ENCODE results near the gene DENND1A. TPM values are rescaled to one million over a fixed set of nuclear protein-coding genes. Genes with fewer than 3 reads are reported as not detected.
"Not testable (repeated sequence)": the region's sequence is repeated elsewhere in the genome, so short reads cannot be mapped to it uniquely, and the experiment has no call there.

DENND1A gene
- total RNA-seq, 2 experiments from 2014 or later, result 13.9 to 20.3 TPM

DNA sequence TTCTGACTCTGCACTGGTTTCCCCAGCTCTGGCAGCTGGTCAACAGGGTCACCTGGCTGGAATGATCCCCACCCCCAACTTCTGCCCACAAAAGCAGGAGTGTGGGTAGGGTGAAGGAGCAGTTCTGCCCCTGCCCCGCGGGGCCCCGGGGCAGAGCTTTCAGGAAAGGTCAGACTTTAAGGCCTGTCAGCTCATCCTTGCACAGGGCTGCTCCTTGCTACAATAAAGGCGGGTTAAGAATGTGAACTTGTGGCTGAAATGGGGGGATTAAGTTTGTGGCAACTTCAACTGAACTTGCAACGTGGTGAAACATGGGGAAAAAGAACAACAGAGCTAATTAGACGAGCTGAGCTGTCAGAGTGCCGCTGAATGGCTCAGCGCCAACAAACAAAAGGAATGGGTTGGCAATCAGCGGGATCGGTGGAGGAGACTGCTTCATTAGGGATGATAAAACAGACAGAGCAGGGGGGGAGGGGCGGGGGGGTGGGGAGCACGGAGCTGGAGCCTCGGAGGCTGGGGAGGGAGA, 523.2 kb downstream of the DENND1A start:
- POLR2A ChIA-PET, result no interaction called here
- H3K27me3 Mint-ChIP-seq, result no peaks in the 10 kb centered on the region
- H3K27ac Mint-ChIP-seq, result no peak overlapping the region
- no peaks in the 10 kb centered on the region for H3K36me3 Mint-ChIP-seq
- peaks cover 2% of the 10 kb centered on the region for H3K4me1 Mint-ChIP-seq
- ATAC-seq (ENCODE audit: low read depth) (no peak), DNase-seq (no peak)
- no peaks in the 10 kb centered on the region for H3K9me3 Mint-ChIP-seq
- no peak overlapping the region for H3K4me3 Mint-ChIP-seq

DNA sequence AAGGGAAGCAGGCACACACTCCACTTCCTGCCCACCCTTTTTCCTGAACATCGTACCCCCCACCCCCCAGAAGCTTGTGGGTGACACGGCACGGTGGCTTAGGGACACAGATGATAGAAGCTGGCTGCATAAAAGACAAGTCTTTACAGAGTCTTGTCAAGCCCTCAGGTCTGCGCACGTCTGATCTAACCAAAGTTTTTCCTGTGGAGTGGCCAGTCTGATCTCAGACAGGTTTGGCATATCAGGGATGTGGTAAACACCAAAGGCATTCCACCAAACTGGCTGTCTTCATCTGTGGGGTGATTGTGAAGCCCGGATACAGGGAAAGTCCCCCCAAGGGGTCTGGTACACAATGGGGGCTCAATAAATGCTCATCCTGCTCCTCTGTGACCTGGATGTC, 523.9 kb downstream of the DENND1A start:
- H3K4me3 Mint-ChIP-seq, result no peak overlapping the region
- H3K36me3 Mint-ChIP-seq, result no peaks in the 10 kb centered on the region
- H3K27me3 Mint-ChIP-seq, result no peaks in the 10 kb centered on the region
- H3K9me3 Mint-ChIP-seq, result no peaks in the 10 kb centered on the region
- POLR2A ChIA-PET, result interaction anchor here (0.5 kb wide), 1 partner anchor 52 kb away, joined by 3 read pairs; no protein-coding TSS in a partner anchor
- DNase-seq (no peak), ATAC-seq (ENCODE audit: low read depth) (no peak)
- peaks cover 2% of the 10 kb centered on the region for H3K4me1 Mint-ChIP-seq
- H3K27ac Mint-ChIP-seq, result no peak overlapping the region

- Mint-ChIP-seq H3K27me3 (no peaks in the 10 kb centered on the region), H3K36me3 (no peaks in the 10 kb centered on the region), H3K27ac (no peak overlapping the region), H3K9me3 (no peaks in the 10 kb centered on the region), H3K4me1 (peaks cover 2% of the 10 kb centered on the region), H3K4me3 (no peak overlapping the region)
- no peak for DNase-seq
- POLR2A ChIA-PET, result no interaction called here
- no peak for ATAC-seq (ENCODE audit: low read depth)
Observed at GRCh38 chr9:123402981-123403509, 526.9 kb downstream of the DENND1A start.

GRCh38 chr9:123401879-123402513, 527.9 kb downstream of the DENND1A start:
- Mint-ChIP-seq H3K27me3 (no peaks in the 10 kb centered on the region), H3K4me3 (no peak overlapping the region), H3K4me1 (peaks cover 2% of the 10 kb centered on the region), H3K9me3 (no peaks in the 10 kb centered on the region), H3K27ac (no peak overlapping the region), H3K36me3 (no peaks in the 10 kb centered on the region)
- POLR2A ChIA-PET, result no interaction called here
- DNase-seq (no peak), ATAC-seq (ENCODE audit: low read depth) (peak; percentile 52)

GRCh38 chr9:123400926-123401503, 528.9 kb downstream of the DENND1A start:
- Mint-ChIP-seq H3K36me3 (no peaks in the 10 kb centered on the region), H3K4me1 (no peaks in the 10 kb centered on the region), H3K27me3 (no peaks in the 10 kb centered on the region), H3K9me3 (no peaks in the 10 kb centered on the region), H3K4me3 (no peak overlapping the region), H3K27ac (no peak overlapping the region)
- ATAC-seq (ENCODE audit: low read depth), result no peak
- no peak for DNase-seq
- POLR2A ChIA-PET, result no interaction called here

DNA sequence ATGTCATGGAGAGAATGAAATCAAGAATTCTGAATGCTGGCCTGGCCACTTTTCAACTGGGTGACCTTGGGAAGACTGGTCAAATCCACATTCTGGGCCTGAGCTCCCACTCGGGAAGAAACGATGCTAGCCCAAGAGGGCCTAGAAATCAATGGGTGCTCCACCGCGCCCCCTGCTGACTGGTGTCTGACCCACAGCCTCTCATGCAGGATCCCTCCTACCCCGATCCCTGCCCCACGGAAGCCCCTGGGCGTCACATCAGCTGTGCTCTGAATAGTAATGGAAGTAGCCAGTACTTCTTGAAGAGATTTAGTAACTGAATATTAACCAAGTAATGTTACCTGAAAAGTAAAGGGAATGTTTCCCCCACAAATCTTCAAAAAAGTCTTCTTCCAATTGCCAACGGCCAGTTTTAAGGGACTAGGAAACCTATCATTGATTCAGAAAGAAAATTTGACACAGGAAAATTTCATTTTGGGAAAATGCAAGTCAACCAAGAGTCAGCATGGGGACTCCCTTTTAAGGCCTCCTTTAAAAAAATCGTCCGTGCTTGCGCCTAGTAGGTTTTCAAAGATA, 530.0 kb downstream of the DENND1A start:
- H3K4me3 Mint-ChIP-seq, result no peak overlapping the region
- no peaks in the 10 kb centered on the region for H3K27me3 Mint-ChIP-seq
- no peaks in the 10 kb centered on the region for H3K36me3 Mint-ChIP-seq
- no peak for DNase-seq
- H3K4me1 Mint-ChIP-seq, result no peaks in the 10 kb centered on the region
- H3K9me3 Mint-ChIP-seq, result no peaks in the 10 kb centered on the region
- no peak overlapping the region for H3K27ac Mint-ChIP-seq
- POLR2A ChIA-PET, result no interaction called here
- ATAC-seq (ENCODE audit: low read depth), result no peak

DNA sequence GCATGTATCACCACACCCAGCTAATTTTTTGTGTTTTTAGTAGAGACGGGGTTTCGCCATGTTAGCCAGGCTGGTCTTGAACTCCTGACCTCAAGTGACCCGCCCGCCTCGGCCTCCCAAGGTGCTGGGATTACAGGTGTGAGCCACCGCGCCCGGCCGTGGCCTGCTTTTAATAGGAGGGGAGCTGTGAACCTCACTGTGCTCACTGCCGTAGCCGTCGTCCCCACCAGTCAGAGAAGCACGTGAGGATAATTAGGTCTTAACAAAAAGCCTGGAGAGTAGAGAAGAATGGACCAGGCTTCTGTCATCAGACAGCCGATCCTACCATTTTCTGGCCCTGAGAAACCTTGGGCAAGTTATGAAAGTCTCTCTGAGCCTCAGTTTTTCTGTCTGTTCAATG, 531.0 kb downstream of the DENND1A start:
- ATAC-seq (ENCODE audit: low read depth); H3K36me3 Mint-ChIP-seq; H3K4me3 Mint-ChIP-seq; H3K4me1 Mint-ChIP-seq; POLR2A ChIA-PET; H3K9me3 Mint-ChIP-seq; H3K27me3 Mint-ChIP-seq; DNase-seq; H3K27ac Mint-ChIP-seq: not testable (repeated sequence)

DNA sequence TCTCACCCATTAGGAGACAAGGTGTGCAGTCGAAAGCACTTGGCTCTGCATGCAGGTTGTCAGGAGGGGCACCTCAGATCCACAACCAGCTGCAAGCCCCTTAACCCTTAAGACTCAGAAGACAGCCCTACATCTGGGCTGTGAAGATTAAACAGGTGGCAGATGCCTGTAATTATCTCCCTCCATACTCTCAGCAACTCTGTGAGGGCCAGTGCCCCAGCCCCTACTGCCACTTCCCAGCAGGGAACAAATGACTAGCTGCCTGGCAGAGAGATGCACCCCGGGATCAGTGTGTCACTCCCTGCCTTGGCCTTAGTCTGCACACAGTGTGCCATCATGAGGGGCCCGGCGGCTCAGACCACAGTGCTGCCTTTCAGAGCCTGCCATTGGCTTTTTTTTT, 532.0 kb downstream of the DENND1A start:
- no peaks in the 10 kb centered on the region for H3K36me3 Mint-ChIP-seq
- H3K9me3 Mint-ChIP-seq, result no peaks in the 10 kb centered on the region
- H3K4me3 Mint-ChIP-seq, result no peak overlapping the region
- POLR2A ChIA-PET, result no interaction called here
- ATAC-seq (ENCODE audit: low read depth) (no peak), DNase-seq (no peak)
- H3K27ac Mint-ChIP-seq, result no peak overlapping the region
- no peaks in the 10 kb centered on the region for H3K27me3 Mint-ChIP-seq
- H3K4me1 Mint-ChIP-seq, result peaks cover 1% of the 10 kb centered on the region

- DNase-seq, result no peak
- no peaks in the 10 kb centered on the region for H3K9me3 Mint-ChIP-seq
Observed at GRCh38 chr9:123395689-123396511, 534.0 kb downstream of the DENND1A start.

GRCh38 chr9:123395276-123395688, 534.6 kb downstream of the DENND1A start:
- ATAC-seq (ENCODE audit: low read depth) (no peak), DNase-seq (no peak)
- no peaks in the 10 kb centered on the region for H3K9me3 Mint-ChIP-seq
- no peaks in the 10 kb centered on the region for H3K36me3 Mint-ChIP-seq
- POLR2A ChIA-PET, result interaction anchor here (0.6 kb wide), 1 partner anchor 127 kb away, joined by 3 read pairs; no protein-coding TSS in a partner anchor
- H3K27me3 Mint-ChIP-seq, result no peaks in the 10 kb centered on the region
- H3K4me1 Mint-ChIP-seq, result peaks cover 1% of the 10 kb centered on the region
- H3K4me3 Mint-ChIP-seq, result no peak overlapping the region
- H3K27ac Mint-ChIP-seq, result no peak overlapping the region

More at GRCh38 chr9:123395689-123396511, 534.0 kb downstream of the DENND1A start:
- H3K4me1 Mint-ChIP-seq, result peaks cover 1% of the 10 kb centered on the region
- ATAC-seq (ENCODE audit: low read depth), result no peak
- POLR2A ChIA-PET, result interaction anchor here (0.6 kb wide), 1 partner anchor 128 kb away, joined by 3 read pairs; no protein-coding TSS in a partner anchor
- no peaks in the 10 kb centered on the region for H3K36me3 Mint-ChIP-seq
- no peaks in the 10 kb centered on the region for H3K27me3 Mint-ChIP-seq
- H3K27ac Mint-ChIP-seq, result no peak overlapping the region
- no peak overlapping the region for H3K4me3 Mint-ChIP-seq

DNA sequence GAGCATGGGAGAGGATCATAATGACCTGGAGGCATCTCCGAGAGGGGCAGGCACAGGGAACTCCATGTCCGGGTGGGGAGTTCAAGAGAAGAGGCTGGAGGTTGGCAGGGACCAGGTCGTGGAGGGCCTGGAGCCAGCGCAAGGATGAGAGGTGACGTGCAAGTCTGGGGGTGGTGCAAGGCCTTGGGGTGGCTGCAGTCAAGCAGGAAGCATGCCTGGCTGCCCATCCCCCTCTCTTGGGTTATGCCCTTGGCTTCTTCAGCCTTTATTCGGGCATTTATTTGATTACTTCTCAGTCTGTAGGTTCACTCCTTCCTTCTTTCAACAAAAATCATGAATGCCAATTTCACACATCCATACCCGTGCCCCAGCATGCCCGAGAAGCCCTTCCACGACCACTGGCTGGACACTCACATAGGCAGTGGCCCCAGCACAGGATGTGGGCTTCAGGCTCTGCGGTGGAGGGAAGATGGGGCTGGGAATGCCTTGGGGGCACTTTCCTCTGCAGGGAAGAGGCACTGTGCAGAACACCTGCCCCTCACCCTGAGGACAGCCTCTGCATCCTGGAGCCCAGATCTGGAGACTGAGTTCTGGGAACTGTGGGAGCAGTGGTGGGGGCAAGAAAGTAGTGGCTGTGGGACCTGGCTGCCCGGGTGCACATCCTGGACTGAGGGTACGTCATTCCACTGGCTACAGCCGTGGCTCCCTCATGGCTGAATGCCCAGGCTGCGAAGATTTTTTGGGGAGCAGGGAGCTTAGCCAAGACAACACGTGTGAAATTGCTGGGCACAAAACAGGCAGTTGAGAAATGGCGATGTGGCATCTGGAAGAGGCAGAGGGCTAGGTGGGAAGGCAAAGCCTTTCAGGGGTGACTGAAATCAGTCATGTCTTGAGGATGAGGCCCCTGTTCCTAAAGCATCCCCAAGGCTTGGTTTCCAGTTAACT, 535.4 kb downstream of the DENND1A start:
- ATAC-seq (ENCODE audit: low read depth) (no peak), DNase-seq (no peak)
- no peaks in the 10 kb centered on the region for H3K27me3 Mint-ChIP-seq
- H3K27ac Mint-ChIP-seq, result no peak overlapping the region
- POLR2A ChIA-PET, result no interaction called here
- H3K9me3 Mint-ChIP-seq, result no peaks in the 10 kb centered on the region
- no peaks in the 10 kb centered on the region for H3K36me3 Mint-ChIP-seq
- H3K4me1 Mint-ChIP-seq, result peaks cover 1% of the 10 kb centered on the region
- H3K4me3 Mint-ChIP-seq, result no peak overlapping the region

GRCh38 chr9:123392802-123393201, 537.1 kb downstream of the DENND1A start:
- ATAC-seq (ENCODE audit: low read depth) (no peak), DNase-seq (no peak)
- H3K27ac Mint-ChIP-seq, result no peak overlapping the region
- POLR2A ChIA-PET, result no interaction called here
- H3K9me3 Mint-ChIP-seq, result no peaks in the 10 kb centered on the region
- peaks cover 1% of the 10 kb centered on the region for H3K4me1 Mint-ChIP-seq
- no peaks in the 10 kb centered on the region for H3K36me3 Mint-ChIP-seq
- H3K27me3 Mint-ChIP-seq, result no peaks in the 10 kb centered on the region
- no peak overlapping the region for H3K4me3 Mint-ChIP-seq
